Spleen (tissue), 11 donors: ENCODE measurements around the gene PAFAH1B1. TPM values are rescaled to one million over a fixed set of nuclear protein-coding genes. Genes with fewer than 3 reads are reported as not detected.
"Not testable (repeated sequence)": the region's sequence is repeated elsewhere in the genome, so short reads cannot be mapped to it uniquely, and the experiment has no call there.

ENCODE experiments used
- DNase-seq: peaks from one replicate; pipeline ENCODE4 v3.0.0-alpha.2; 2020
- H3K27ac ChIP-seq, 8 donors: fragments of 200-600 bp; sonication (generic) in 7 of 8; 1 replicate in 4 of 8; 2 replicates in 4 of 8; pipeline versions ENCODE4 v1.5.0 to v1.8.0; 2016 to 2021; ENCODE audit warnings: inconsistent platforms in 4 of 8, mild to moderate bottlenecking in 4 of 8, moderate library complexity in 1 of 8
- H3K27me3 ChIP-seq, 7 donors: fragments of 200-600 bp; sonication (generic) in 6 of 7; replicated peaks in 1 of 7; 1 replicate in 4 of 7; 2 replicates in 3 of 7; pipeline versions ENCODE4 v1.5.0 to v1.8.0; 2016 to 2021; ENCODE audit warnings: inconsistent platforms in 3 of 7, mild to moderate bottlenecking in 1 of 7
- H3K36me3 ChIP-seq, 6 donors: fragments of 200-600 bp; sonication (generic) in 5 of 6; 1 replicate in 4 of 6; 2 replicates in 2 of 6; pipeline versions ENCODE4 v1.5.0 to v1.8.0; 2016 to 2021; ENCODE audit warnings: inconsistent platforms in 2 of 6
- H3K4me1 ChIP-seq, 6 donors: fragments of 200-600 bp; sonication (generic) in 5 of 6; 1 replicate in 3 of 6; 2 replicates in 3 of 6; pipeline versions ENCODE4 v1.5.0 to v1.8.0; 2016 to 2021; ENCODE audit warnings: inconsistent platforms in 3 of 6
- H3K4me3 ChIP-seq, 8 donors: fragments of 200-600 bp; sonication (generic) in 7 of 8; 1 replicate in 4 of 8; 2 replicates in 4 of 8; pipeline versions ENCODE4 v1.5.0 to v1.8.0; 2016 to 2021; ENCODE audit warnings: inconsistent platforms in 4 of 8, mild to moderate bottlenecking in 4 of 8, moderate library complexity in 2 of 8
- H3K9me3 ChIP-seq, 8 donors: fragments of 200-600 bp; sonication (generic) in 7 of 8; 1 replicate in 4 of 8; 2 replicates in 4 of 8; pipeline versions ENCODE4 v1.5.0 to v1.8.0; 2016 to 2021; ENCODE audit warnings: inconsistent platforms in 4 of 8
- CTCF ChIP-seq, 11 experiments: fragments of 200-600 bp in 7 of 11; fragments of 450-650 bp in 4 of 11; sonication (generic) in 4 of 11; IDR thresholded peaks in 8 of 11; conservative IDR thresholded peaks in 3 of 11; 1 replicate in 7 of 11; 2 replicates in 4 of 11; pipeline versions ENCODE4 v1.4.0 to v1.8.0; 2016 to 2021; ENCODE audit warnings: antibody characterized with exemption in 11 of 11, inconsistent platforms in 4 of 11, mild to moderate bottlenecking in 1 of 11
- POLR2A ChIP-seq, 3 donors: fragments of 450-650 bp; IDR thresholded peaks; one replicate each; pipeline ENCODE4 v1.5.1; 2017; ENCODE audit warnings: antibody characterized with exemption in 3 of 3, mild to moderate bottlenecking in 1 of 3
- POLR2AphosphoS5 ChIP-seq, 3 donors: sonication (generic); formaldehyde crosslinking; IDR thresholded peaks; one replicate each; pipeline ENCODE4 v1.5.1; 2017; ENCODE audit warnings: antibody characterized with exemption in 3 of 3
- WGBS, 5 donors: extraction: QIAGEN DNeasy Blood & Tissue Kit in 3 of 5; methylation state at CpG; one replicate each; pipeline versions ENCODE4 v1.1.5 to v1.1.7; 2013 to 2018; 5-methylcytosine and 5-hydroxymethylcytosine counted together
- intact Hi-C: fragments of 100-400 bp; cut with DNase I; formaldehyde crosslinking; loops from one replicate; pipeline ENCODE4 v1.15.0; 2023; ENCODE audit warnings: low total_unique reads
- polyA plus RNA-seq, 3 donors: library from polyadenylated mRNA; stranded (reverse); fragments of 200-250 nt; gene quantifications; one replicate each; pipeline ENCODE4 v1.2.1, GENCODE V29; 2013
- total RNA-seq, 7 donors: library from RNA; depleted of rRNA in 3 of 7; stranded (reverse); fragments of >200 nt in 3 of 7; fragmentation: NEBNext Ultra II Directional in 4 of 7; extraction: Animal tissue kit (Norgen Biotek cat#: 25700) in 4 of 7; gene quantifications; one replicate each; pipeline versions ENCODE4 v1.1.0 to v1.2.1, GENCODE V29; 2016 to 2021
- donor health status: healthy with polysubstance abuse.
- donor health status: DM: no; HTN: no; CAD: no; lungs with moderate emphysema.
- donor health status: DM: no; HTN: no; CAD: no.
- donor health status: Bipolar disorder and iron deficiency.
- donor health status: healthy.
- donor health status: DM: no; HTN: no; CAD: no.
- donor health status: DM: yes; HTN: yes; CAD: no.

PAFAH1B1 gene
- total and polyA plus RNA-seq, 10 donors = 20.8 to 175 (median 104) TPM

- peak overlapping the region in 5 of 8 donors; percentile 9 to 65 (median 47) for H3K27ac ChIP-seq
- no peak for TF ChIP-seq CTCF (IDR thresholded peaks at IDR 0.05 in 8 of 11, conservative IDR thresholded peaks at IDR 0.05 in 3 of 11)
- TF ChIP-seq POLR2A (IDR thresholded peaks at IDR 0.05) = no peak
- no peak for TF ChIP-seq POLR2AphosphoS5 (IDR thresholded peaks at IDR 0.05)
- DNase-seq = no peak
- peaks cover 0 to 62% (median 8%) of the 10 kb centered on the region in 6 donors for H3K36me3 ChIP-seq
- H3K9me3 ChIP-seq = peaks cover 0 to 9% (median 0%) of the 10 kb centered on the region in 8 donors
- intact Hi-C loops = no loop called here
- peaks cover 0 to 63% (median 23%) of the 10 kb centered on the region in 6 donors for H3K4me1 ChIP-seq
- H3K27me3 ChIP-seq = no peaks in the 10 kb centered on the region
- 38 to 57% (median 41%) methylated on average over 7 of the region's 7 CpGs for WGBS, 5 donors
- no peak overlapping the region for H3K4me3 ChIP-seq
These were observed 62.1 kb downstream of the PAFAH1B1 start for GRCh38 chr17:2655546-2655945.

- 0 to 21% (median 0%) methylated on average over 1 of the region's 1 CpG for WGBS, 5 donors
- peaks cover 0 to 55% (median 8%) of the 10 kb centered on the region in 6 donors for H3K36me3 ChIP-seq
- H3K4me1 ChIP-seq = peaks cover 0 to 71% (median 23%) of the 10 kb centered on the region in 6 donors
- DNase-seq = no peak
- H3K27ac ChIP-seq = peak overlapping the region in 4 of 8 donors; percentile 36 to 65 (median 52)
- no peaks in the 10 kb centered on the region for H3K27me3 ChIP-seq
- H3K9me3 ChIP-seq = peaks cover 0 to 9% (median 0%) of the 10 kb centered on the region in 8 donors
- H3K4me3 ChIP-seq = no peak overlapping the region
- intact Hi-C loops = no loop called here
- TF ChIP-seq POLR2AphosphoS5 (IDR thresholded peaks at IDR 0.05) = no peak
- TF ChIP-seq CTCF (IDR thresholded peaks at IDR 0.05 in 8 of 11, conservative IDR thresholded peaks at IDR 0.05 in 3 of 11) = no peak
- no peak for TF ChIP-seq POLR2A (IDR thresholded peaks at IDR 0.05)
These were observed 62.8 kb downstream of the PAFAH1B1 start for GRCh38 chr17:2656283-2656682.

- Histone ChIP-seq H3K36me3 (peaks cover 0 to 47% (median 3%) of the 10 kb centered on the region in 6 donors), H3K27ac (peak overlapping the region in 2 of 8 donors; percentile 10 to 50), H3K4me1 (peaks cover 0 to 96% (median 29%) of the 10 kb centered on the region in 6 donors)
- DNase-seq, intact Hi-C loops, H3K27me3 ChIP-seq, H3K4me3 ChIP-seq, H3K9me3 ChIP-seq: not testable (repeated sequence)
- WGBS, 5 donors = 59 to 80% (median 63%) methylated on average over 8 of the region's 8 CpGs
These were observed 65.9 kb downstream of the PAFAH1B1 start for GRCh38 chr17:2659337-2659736.

- DNase-seq, H3K27me3 ChIP-seq, intact Hi-C loops, H3K9me3 ChIP-seq, H3K4me3 ChIP-seq, H3K27ac ChIP-seq: not testable (repeated sequence)
- peaks cover 0 to 43% (median 3%) of the 10 kb centered on the region in 6 donors for H3K36me3 ChIP-seq
- WGBS, 5 donors = 94 to 98% (median 96%) methylated on average over 4 of the region's 4 CpGs
- peaks cover 0 to 90% (median 29%) of the 10 kb centered on the region in 6 donors for H3K4me1 ChIP-seq
These were observed 67.0 kb downstream of the PAFAH1B1 start for GRCh38 chr17:2660410-2660809.

GRCh38 chr17:2672026-2672425 lies 78.6 kb downstream of the PAFAH1B1 start:
- no peak overlapping the region for H3K4me3 ChIP-seq
- 94 to 99% (median 95%) methylated on average over 5 of the region's 5 CpGs for WGBS, 5 donors
- H3K27me3 ChIP-seq = no peaks in the 10 kb centered on the region
- intact Hi-C loops = loop anchor here (10.0 kb wide), 1 partner anchor 77 kb away; the partner anchor contains the start of gene PAFAH1B1
- H3K9me3 ChIP-seq = no peaks in the 10 kb centered on the region
- no peak for TF ChIP-seq POLR2A (IDR thresholded peaks at IDR 0.05)
- TF ChIP-seq CTCF (IDR thresholded peaks at IDR 0.05 in 8 of 11, conservative IDR thresholded peaks at IDR 0.05 in 3 of 11) = no peak
- TF ChIP-seq POLR2AphosphoS5 (IDR thresholded peaks at IDR 0.05) = no peak
- peaks cover 3 to 99% (median 86%) of the 10 kb centered on the region in 6 donors for H3K36me3 ChIP-seq
- H3K4me1 ChIP-seq = peaks cover 0 to 13% (median 0%) of the 10 kb centered on the region in 6 donors
- DNase-seq = no peak
- no peak overlapping the region for H3K27ac ChIP-seq

GRCh38 chr17:2679247-2679646 lies 85.8 kb downstream of the PAFAH1B1 start:
- not testable (repeated sequence) for H3K27me3 ChIP-seq, H3K4me1 ChIP-seq, H3K4me3 ChIP-seq, H3K27ac ChIP-seq, DNase-seq, H3K9me3 ChIP-seq
- WGBS, 5 donors = 98 to 100% (median 100%) methylated on average over 1 of the region's 1 CpG
- H3K36me3 ChIP-seq = peaks cover 3 to 98% (median 81%) of the 10 kb centered on the region in 6 donors
- intact Hi-C loops = loop anchor here (10.0 kb wide), 1 partner anchor 84 kb away; the partner anchor contains the start of gene PAFAH1B1
